CD4-positive, CD25-positive, alpha-beta regulatory T cell (primary cell): ENCODE measurements around the gene BCL2. TPM values are rescaled to one million over a fixed set of nuclear protein-coding genes. Genes with fewer than 3 reads are reported as not detected.
A peak's percentile ranks its signal among the peaks of the same experiment; 100 is the strongest.

Experiments used
- ATAC-seq, 2 donors: fragments of 150-1000 bp; cut with Tn5 transposase; one replicate each; pipeline ENCODE4 v1.10.0; 2021; ENCODE audit warnings: low read depth in 2 of 2, moderate number of reproducible peaks in 2 of 2, moderate library complexity in 1 of 2
- DNase-seq, 3 donors: peaks; one replicate each; pipeline versions ENCODE4 v3.0.0 to v3.0.0-alpha.2; 2012 to 2022; ENCODE audit warnings: mixed read lengths in 1 of 3
- H3K27ac ChIP-seq: one replicate; pipeline ENCODE4 v1.7.0; 2013; ENCODE audit warnings: mild to moderate bottlenecking, low read length; ENCODE audit not compliant: insufficient read depth, poor library complexity, severe bottlenecking
- H3K27me3 ChIP-seq: one replicate; pipeline ENCODE4 v1.7.0; 2013; ENCODE audit warnings: low read length; ENCODE audit not compliant: control insufficient read depth, insufficient read depth
- H3K36me3 ChIP-seq: one replicate; pipeline ENCODE4 v1.7.0; 2013; ENCODE audit warnings: mild to moderate bottlenecking, low read length, moderate library complexity; ENCODE audit not compliant: control insufficient read depth, insufficient read depth
- H3K4me1 ChIP-seq: 2 replicates; pipeline ENCODE4 v1.7.0; 2013; ENCODE audit warnings: mild to moderate bottlenecking, low read length; ENCODE audit not compliant: insufficient read depth, control insufficient read depth, poor library complexity, severe bottlenecking
- H3K4me3 ChIP-seq: one replicate; pipeline ENCODE4 v1.7.0; 2013; ENCODE audit warnings: low read depth, mild to moderate bottlenecking, low read length, moderate library complexity
- H3K9me3 ChIP-seq, 2 experiments: 1 replicate in 1 of 2; 2 replicates in 1 of 2; pipeline ENCODE4 v1.7.0; 2013; ENCODE audit warnings: low read length in 2 of 2, mild to moderate bottlenecking in 1 of 2, moderate library complexity in 1 of 2; ENCODE audit not compliant: control insufficient read depth in 2 of 2
- H3K27ac Mint-ChIP-seq, 3 donors: one replicate each; pipeline ENCODE4 v1.8.0; 2020 to 2022; ENCODE audit warnings: mild to moderate bottlenecking in 3 of 3, mixed read lengths in 3 of 3, moderate library complexity in 2 of 3
- H3K27me3 Mint-ChIP-seq: one replicate; pipeline ENCODE4 v1.8.0; 2022; ENCODE audit warnings: mild to moderate bottlenecking, mixed read lengths
- H3K36me3 Mint-ChIP-seq: one replicate; pipeline ENCODE4 v1.8.0; 2020; ENCODE audit warnings: mixed read lengths
- H3K4me1 Mint-ChIP-seq, 4 donors: one replicate each; pipeline ENCODE4 v1.8.0; 2020 to 2022; ENCODE audit warnings: mixed read lengths in 4 of 4, mild to moderate bottlenecking in 1 of 4
- H3K4me3 Mint-ChIP-seq, 4 donors: one replicate each; pipeline ENCODE4 v1.8.0; 2020 to 2022; ENCODE audit warnings: mild to moderate bottlenecking in 4 of 4, mixed read lengths in 4 of 4, moderate library complexity in 3 of 4
- H3K9me3 Mint-ChIP-seq, 7 donors: one replicate each; pipeline ENCODE4 v1.8.0; 2020 to 2022; ENCODE audit warnings: mixed read lengths in 7 of 7, mild to moderate bottlenecking in 3 of 7, moderate library complexity in 2 of 7
- polyA plus RNA-seq, 4 donors: library from polyadenylated mRNA; unstranded; fragments of 300-500 nt; fragmentation: Illumina TruSeq; gene quantifications; one replicate each; pipeline ENCODE4 v1.2.3, GENCODE V29; 2021
- total RNA-seq: library from RNA; stranded (reverse); gene quantifications from one replicate; pipeline ENCODE4 v1.2.3, GENCODE V29; 2022

Gene BCL2
- total and polyA plus RNA-seq, 5 donors from 2014 or later = 19.1 to 125 (median 31.1) TPM

DNA sequence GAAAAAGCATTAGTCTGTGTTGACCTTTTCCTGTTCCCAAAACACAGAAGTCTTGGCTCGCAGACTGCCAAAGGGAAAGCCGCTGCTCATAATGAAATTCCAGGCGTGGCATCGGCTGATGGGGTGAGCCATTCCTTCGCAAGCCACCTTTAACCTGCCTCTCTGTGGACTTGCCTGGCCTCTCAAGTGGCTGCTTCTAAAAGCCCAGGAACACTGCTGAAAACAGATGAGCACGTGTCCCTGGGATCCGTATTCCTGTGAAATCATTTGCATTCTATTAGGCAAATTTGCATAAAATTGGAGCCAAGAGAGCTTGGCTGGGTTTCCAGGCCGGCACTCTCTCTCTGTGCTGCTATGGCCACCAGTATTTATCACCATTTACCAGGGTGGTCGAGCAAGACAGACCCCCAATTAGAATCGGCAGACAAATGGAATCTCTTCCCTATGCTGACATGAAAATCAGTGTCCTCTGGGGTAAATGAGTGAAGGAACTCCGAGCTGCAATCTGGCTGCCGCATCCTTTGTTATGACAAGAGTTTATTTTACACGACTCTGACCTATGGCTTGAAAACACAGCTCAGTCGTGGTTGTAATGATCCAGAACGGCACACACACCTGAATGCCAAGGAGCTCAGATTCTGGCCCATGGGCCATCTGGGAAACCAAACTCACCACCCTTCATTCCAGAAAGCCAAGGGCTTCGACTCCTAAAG is 21.7 kb downstream of the BCL2 start:
- Mint-ChIP-seq H3K4me3 (peak overlapping the region in 1 of 4 donors; percentile 61), H3K36me3 (peaks cover 59% of the 10 kb centered on the region), H3K27me3 (no peaks in the 10 kb centered on the region), H3K9me3 (no peaks in the 10 kb centered on the region), H3K27ac (peak overlapping the region; percentile 63 to 92 (median 89)), H3K4me1 (peaks cover 54 to 79% (median 68%) of the 10 kb centered on the region in 4 donors)
- no peak overlapping the region for H3K4me3 ChIP-seq
- H3K9me3 ChIP-seq = no peaks in the 10 kb centered on the region
- H3K27ac ChIP-seq = peak overlapping the region; percentile 62
- peaks cover 33% of the 10 kb centered on the region for H3K36me3 ChIP-seq
- H3K4me1 ChIP-seq = peaks cover 59% of the 10 kb centered on the region
- DNase-seq = no peak
- H3K27me3 ChIP-seq = no peaks in the 10 kb centered on the region
- ATAC-seq = no peak

DNA sequence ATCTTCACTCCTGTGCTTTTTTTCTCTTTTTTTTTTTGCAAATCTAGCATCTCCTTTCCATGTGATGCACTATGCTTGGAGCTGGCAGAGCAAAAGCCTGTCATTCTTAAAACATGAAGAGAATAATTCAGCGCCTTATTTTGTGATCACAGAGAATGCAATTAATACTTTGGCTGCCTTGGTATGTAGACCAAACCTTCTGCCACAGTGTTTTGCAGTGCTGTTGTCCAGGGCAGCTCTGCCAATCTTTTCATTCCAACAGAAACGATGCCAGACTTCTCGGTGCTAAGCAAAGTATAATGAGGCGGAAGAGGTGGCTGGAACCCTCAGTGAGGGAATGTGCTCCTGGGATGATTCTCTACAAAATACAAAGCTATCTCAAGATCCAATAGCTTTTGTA is 25.6 kb downstream of the BCL2 start:
- Mint-ChIP-seq H3K9me3 (no peaks in the 10 kb centered on the region), H3K27me3 (no peaks in the 10 kb centered on the region), H3K36me3 (peaks cover 50% of the 10 kb centered on the region), H3K4me1 (peaks cover 14 to 70% (median 43%) of the 10 kb centered on the region in 4 donors), H3K4me3 (peak overlapping the region in 2 of 4 donors; percentile 59 to 77), H3K27ac (peak overlapping the region; percentile 85 to 92 (median 88))
- ATAC-seq (no peak), DNase-seq (no peak)
- no peaks in the 10 kb centered on the region for H3K9me3 ChIP-seq
- peaks cover 28% of the 10 kb centered on the region for H3K36me3 ChIP-seq
- no peak overlapping the region for H3K4me3 ChIP-seq
- H3K27me3 ChIP-seq = no peaks in the 10 kb centered on the region
- peaks cover 53% of the 10 kb centered on the region for H3K4me1 ChIP-seq
- H3K27ac ChIP-seq = peak overlapping the region; percentile 44

DNA sequence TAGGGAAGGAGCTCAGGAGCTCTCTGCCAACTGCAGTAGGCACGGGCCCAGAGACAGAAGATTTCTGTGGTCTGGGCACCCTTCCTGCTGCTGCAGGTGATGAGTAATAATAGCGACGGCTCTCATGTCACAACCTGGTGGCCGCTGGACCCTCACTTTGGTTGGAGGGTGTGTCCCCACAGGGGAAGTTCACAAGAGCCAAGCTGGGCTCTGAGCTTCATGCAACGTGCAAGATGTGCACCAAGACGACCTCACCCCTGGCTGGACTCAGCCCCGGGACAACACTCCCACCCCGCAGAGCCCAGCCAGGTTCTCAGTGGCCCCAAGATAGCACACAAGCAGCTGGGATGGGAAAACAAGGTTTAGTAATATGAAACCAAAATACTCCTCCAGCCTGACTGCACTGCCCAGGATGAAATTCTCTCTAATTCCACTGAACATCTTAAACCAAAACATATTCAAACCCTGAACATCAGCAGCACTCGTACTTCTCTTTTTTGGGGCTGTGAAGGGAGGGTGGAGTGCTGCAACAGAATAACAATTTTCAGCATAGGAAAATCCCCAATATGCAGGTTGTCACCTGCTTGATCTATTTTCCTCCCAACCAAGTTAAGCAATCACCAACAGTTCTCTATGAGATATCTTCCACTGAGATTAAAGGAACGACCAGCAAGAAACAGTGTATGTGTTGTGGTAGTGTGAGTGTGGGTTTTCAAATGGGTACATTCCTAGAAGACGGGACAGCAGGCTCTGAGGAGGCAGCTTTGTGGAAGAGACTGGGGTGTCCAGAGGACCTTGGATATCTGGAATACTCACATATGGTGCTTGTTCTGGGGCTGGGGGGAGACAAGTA is 26.5 kb downstream of the BCL2 start:
- ATAC-seq (peak; percentile 59 to 65), DNase-seq (peak in 2 of 3 donors; percentile 14 to 72)
- H3K4me3 ChIP-seq = peak overlapping the region; percentile 46
- H3K27ac Mint-ChIP-seq = peak overlapping the region; percentile 66 to 92 (median 88)
- no peaks in the 10 kb centered on the region for H3K27me3 ChIP-seq
- peak overlapping the region; percentile 44 for H3K27ac ChIP-seq
- peaks cover 47% of the 10 kb centered on the region for H3K36me3 Mint-ChIP-seq
- H3K36me3 ChIP-seq = peaks cover 25% of the 10 kb centered on the region
- no peaks in the 10 kb centered on the region for H3K9me3 ChIP-seq
- H3K9me3 Mint-ChIP-seq = no peaks in the 10 kb centered on the region
- no peaks in the 10 kb centered on the region for H3K27me3 Mint-ChIP-seq
- peak overlapping the region in 3 of 4 donors; percentile 68 to 77 (median 77) for H3K4me3 Mint-ChIP-seq
- peaks cover 52% of the 10 kb centered on the region for H3K4me1 ChIP-seq
- peaks cover 6 to 61% (median 35%) of the 10 kb centered on the region in 4 donors for H3K4me1 Mint-ChIP-seq

DNA sequence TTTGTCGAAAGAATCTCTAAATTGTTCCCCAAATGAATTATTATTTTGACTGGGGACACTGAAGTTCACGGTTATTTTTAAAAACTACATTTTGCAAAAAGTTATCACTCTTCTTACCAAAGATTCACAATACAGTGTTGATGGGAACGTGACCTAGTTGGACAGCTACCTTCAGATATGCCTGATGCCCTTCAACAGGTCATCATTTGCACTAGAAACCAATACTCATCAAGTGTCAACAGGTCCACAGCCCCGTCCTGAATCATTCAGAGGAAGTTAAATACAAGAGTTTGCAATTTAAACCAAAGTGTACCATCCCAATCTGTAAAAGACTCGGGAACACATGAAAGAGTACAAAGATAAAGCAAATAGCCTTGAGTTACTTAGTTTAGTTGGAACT is 28.3 kb downstream of the BCL2 start:
- Mint-ChIP-seq H3K27ac (peak overlapping the region; percentile 76 to 92 (median 83)), H3K4me1 (peaks cover 9 to 60% (median 29%) of the 10 kb centered on the region in 4 donors), H3K27me3 (no peaks in the 10 kb centered on the region), H3K4me3 (peak overlapping the region in 3 of 4 donors; percentile 74 to 89 (median 85)), H3K9me3 (no peaks in the 10 kb centered on the region), H3K36me3 (peaks cover 42% of the 10 kb centered on the region)
- H3K4me3 ChIP-seq = peak overlapping the region; percentile 65
- ATAC-seq (no peak), DNase-seq (no peak)
- H3K27me3 ChIP-seq = no peaks in the 10 kb centered on the region
- peaks cover 64% of the 10 kb centered on the region for H3K4me1 ChIP-seq
- no peaks in the 10 kb centered on the region for H3K9me3 ChIP-seq
- peak overlapping the region; percentile 15 for H3K27ac ChIP-seq
- peaks cover 19% of the 10 kb centered on the region for H3K36me3 ChIP-seq

DNA sequence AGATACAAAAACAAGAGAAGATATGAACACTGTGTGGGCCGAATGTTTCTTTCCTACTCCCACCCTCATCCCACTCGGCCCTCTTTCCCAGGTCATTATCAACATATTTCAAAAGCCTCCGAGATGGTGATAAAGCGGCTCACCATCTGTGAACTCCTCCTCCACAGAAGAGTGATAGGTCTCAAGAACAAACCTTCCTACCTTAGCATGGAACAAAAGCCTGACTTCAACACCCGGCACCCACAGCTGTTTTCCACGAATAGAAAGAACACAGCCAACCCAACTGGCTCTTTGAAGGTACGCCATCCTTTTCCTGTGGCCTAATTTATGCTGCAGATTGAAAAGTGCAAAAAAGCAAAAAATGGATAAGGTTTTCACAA is 28.8 kb downstream of the BCL2 start:
- peak overlapping the region; percentile 65 for H3K4me3 ChIP-seq
- peaks cover 15% of the 10 kb centered on the region for H3K36me3 ChIP-seq
- peaks cover 67% of the 10 kb centered on the region for H3K4me1 ChIP-seq
- DNase-seq (peak in 2 of 3 donors; percentile 43 to 84), ATAC-seq (peak; percentile 55 to 56)
- peak overlapping the region; percentile 76 to 92 (median 83) for H3K27ac Mint-ChIP-seq
- H3K9me3 ChIP-seq = no peaks in the 10 kb centered on the region
- peaks cover 42% of the 10 kb centered on the region for H3K36me3 Mint-ChIP-seq
- H3K9me3 Mint-ChIP-seq = no peaks in the 10 kb centered on the region
- H3K4me3 Mint-ChIP-seq = peak overlapping the region in 3 of 4 donors; percentile 74 to 89 (median 85)
- no peaks in the 10 kb centered on the region for H3K27me3 ChIP-seq
- no peaks in the 10 kb centered on the region for H3K27me3 Mint-ChIP-seq
- H3K27ac ChIP-seq = peak overlapping the region; percentile 55
- peaks cover 13 to 61% (median 29%) of the 10 kb centered on the region in 4 donors for H3K4me1 Mint-ChIP-seq

DNA sequence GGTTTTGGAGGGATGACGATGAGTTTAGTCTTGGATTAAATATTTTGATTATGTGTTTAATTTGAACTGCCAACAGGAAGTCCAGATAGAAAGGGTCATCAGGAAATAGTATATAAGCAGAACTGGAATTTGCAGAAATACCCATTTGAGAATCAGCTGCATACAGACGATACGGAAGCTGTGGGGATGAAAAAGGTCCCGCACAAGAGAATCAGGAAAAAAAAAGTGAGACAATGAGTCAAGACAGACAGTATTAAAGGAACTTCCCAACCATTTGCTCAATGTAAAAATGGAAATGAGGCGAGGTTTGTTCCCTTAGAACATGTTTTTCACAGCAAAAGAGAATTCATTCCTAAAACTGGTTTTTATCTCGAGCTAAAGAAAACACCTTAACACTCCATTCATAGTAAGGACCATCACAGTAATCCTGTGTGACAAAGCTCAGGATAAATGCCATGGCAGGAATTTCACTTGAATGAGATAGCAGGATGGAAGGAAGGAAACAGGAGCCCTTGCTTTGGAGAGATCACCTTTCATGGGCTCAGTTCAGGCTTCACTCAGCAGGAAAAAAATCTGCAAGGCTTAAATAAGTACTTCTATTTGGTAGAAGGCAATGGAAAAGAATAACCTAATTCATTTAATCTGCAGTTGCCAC is 29.3 kb downstream of the BCL2 start:
- Histone ChIP-seq H3K4me1 (peaks cover 67% of the 10 kb centered on the region), H3K36me3 (peaks cover 11% of the 10 kb centered on the region), H3K4me3 (peak overlapping the region; percentile 65), H3K27me3 (no peaks in the 10 kb centered on the region), H3K27ac (peak overlapping the region; percentile 55), H3K9me3 (no peaks in the 10 kb centered on the region)
- ATAC-seq (no peak), DNase-seq (no peak)
- Mint-ChIP-seq H3K4me1 (peaks cover 8 to 61% (median 28%) of the 10 kb centered on the region in 4 donors), H3K4me3 (peak overlapping the region in 3 of 4 donors; percentile 74 to 89 (median 85)), H3K27me3 (no peaks in the 10 kb centered on the region), H3K9me3 (no peaks in the 10 kb centered on the region), H3K36me3 (peaks cover 39% of the 10 kb centered on the region), H3K27ac (peak overlapping the region; percentile 83 to 93 (median 92))

DNA sequence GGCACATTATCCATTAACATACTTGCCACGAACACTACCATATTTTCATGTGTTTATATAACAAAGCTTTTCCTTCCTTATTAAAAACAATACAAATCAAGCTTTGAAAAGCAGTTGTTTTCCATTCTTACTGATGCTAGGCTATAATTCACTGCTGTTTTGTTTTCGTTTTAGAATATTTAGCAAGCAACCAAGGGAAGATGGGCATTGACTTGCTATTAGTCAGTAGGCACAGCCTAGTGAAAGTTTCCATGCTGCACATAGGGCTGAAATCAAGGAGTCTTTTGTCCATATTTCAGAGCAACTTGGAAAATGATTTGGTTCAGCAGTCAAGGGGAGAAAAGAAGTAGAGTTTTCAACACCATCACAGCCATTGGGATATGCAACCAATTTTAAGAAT is 31.3 kb downstream of the BCL2 start:
- Histone ChIP-seq H3K36me3 (peaks cover 12% of the 10 kb centered on the region), H3K27me3 (no peaks in the 10 kb centered on the region), H3K9me3 (no peaks in the 10 kb centered on the region), H3K4me3 (peak overlapping the region; percentile 4), H3K27ac (no peak overlapping the region), H3K4me1 (peaks cover 72% of the 10 kb centered on the region)
- H3K9me3 Mint-ChIP-seq = no peaks in the 10 kb centered on the region
- H3K36me3 Mint-ChIP-seq = peaks cover 40% of the 10 kb centered on the region
- no peak for ATAC-seq
- no peak overlapping the region for H3K4me3 Mint-ChIP-seq
- no peak for DNase-seq
- H3K27ac Mint-ChIP-seq = no peak overlapping the region
- no peaks in the 10 kb centered on the region for H3K27me3 Mint-ChIP-seq
- peaks cover 0 to 59% (median 36%) of the 10 kb centered on the region in 4 donors for H3K4me1 Mint-ChIP-seq
